Suprapubic skin (tissue), 4 donors: ENCODE results near the gene RAB35.

Experiments
- CTCF ChIP-seq, 2 donors: fragments of 200-600 bp in 1 of 2; fragments of 450-650 bp in 1 of 2; sonication (generic) in 1 of 2; IDR thresholded peaks; one replicate each; pipeline ENCODE4 v1.5.1; 2016 to 2019; ENCODE audit warnings: antibody characterized with exemption in 2 of 2, mild to moderate bottlenecking in 1 of 2, moderate library complexity in 1 of 2
- EP300 ChIP-seq: sonication (generic); formaldehyde crosslinking; IDR thresholded peaks from one replicate; pipeline ENCODE4 v1.6.1; 2017; ENCODE audit warnings: antibody characterized with exemption
- POLR2AphosphoS5 ChIP-seq, 3 donors: sonication (generic); formaldehyde crosslinking; IDR thresholded peaks; one replicate each; pipeline ENCODE4 v1.6.1; 2017; ENCODE audit warnings: antibody characterized with exemption in 3 of 3

- TF ChIP-seq CTCF (IDR thresholded peaks at IDR 0.05) (no peak), EP300 (no peak), POLR2AphosphoS5 (IDR thresholded peaks at IDR 0.05) (no peak)
Measured at GRCh38 chr12:120048263-120048662, 68.3 kb downstream of the RAB35 start.
